ENCODE results near the gene ZNF519.

- TF ChIP-seq BCL11A (IDR thresholded peaks at IDR 0.05; ENCODE audit: low read depth in 2 of 2, low read length in 2 of 2): no peak
- no peak for TF ChIP-seq POLR2AphosphoS5 (IDR thresholded peaks at IDR 0.05; ENCODE audit: low read depth, low read length)
- no peak for TF ChIP-seq CTCF (IDR thresholded peaks at IDR 0.05; ENCODE audit: control extremely low read depth in 1 of 3, insufficient read depth in 1 of 3, low read depth in 1 of 3, low read length in 3 of 3)
- TF ChIP-seq SIN3A (conservative IDR thresholded peaks at IDR 0.05 in 1 of 2, IDR thresholded peaks at IDR 0.05 in 1 of 2; ENCODE audit: low read depth in 1 of 2, low read length in 2 of 2): no peak
- no peak for TF ChIP-seq POLR2A (IDR thresholded peaks at IDR 0.05; ENCODE audit: control extremely low read depth in 1 of 2, low read depth in 2 of 2, low read length in 2 of 2)
- TF ChIP-seq RBBP5 (IDR thresholded peaks at IDR 0.05; ENCODE audit: borderline replicate concordance, low read depth, low read length): no peak
- TF ChIP-seq TEAD4 (IDR thresholded peaks at IDR 0.05; ENCODE audit: low read depth, low read length): no peak
- TF ChIP-seq TCF12 (IDR thresholded peaks at IDR 0.05; ENCODE audit: low read depth, low read length): no peak
- no peak for TF ChIP-seq EZH2 (IDR thresholded peaks at IDR 0.05; ENCODE audit: low read depth, low read length, severe bottlenecking)
- no peak for TF ChIP-seq EP300 (IDR thresholded peaks at IDR 0.05; ENCODE audit: borderline replicate concordance in 1 of 2, low read depth in 2 of 2, low read length in 2 of 2)
Measured at GRCh38 chr18:14122097-14122496, 10.1 kb downstream of the ZNF519 start.

Data from H1 (cell line).